Neural cell (in vitro differentiated cells): ENCODE results near the gene LDAF1.

Source experiments
- CTCF ChIP-seq: fragments of 450-650 bp; IDR thresholded peaks from 2 replicates; pipeline ENCODE4 v1.5.1; 2014; ENCODE audit warnings: antibody characterized with exemption, mild to moderate bottlenecking, moderate library complexity; ENCODE audit not compliant: poor library complexity, severe bottlenecking
- EP300 ChIP-seq: fragments of 450-650 bp; conservative IDR thresholded peaks from 2 replicates; pipeline ENCODE4 v1.6.1; 2014; ENCODE audit warnings: antibody characterized with exemption, mild to moderate bottlenecking, moderate library complexity; ENCODE audit not compliant: poor library complexity, severe bottlenecking
- EZH2 ChIP-seq: fragments of 200-600, 300-800 bp; shearing (Covaris generic), sonication (generic); IDR thresholded peaks from 2 replicates; pipeline ENCODE4 v1.6.1; 2014; ENCODE audit warnings: antibody characterized with exemption, low read length, borderline replicate concordance, mild to moderate bottlenecking; ENCODE audit not compliant: insufficient read depth, poor library complexity, severe bottlenecking
- MXI1 ChIP-seq: fragments of 450-650 bp; conservative IDR thresholded peaks from 2 replicates; pipeline ENCODE4 v1.6.1; 2014; ENCODE audit warnings: antibody characterized with exemption, mild to moderate bottlenecking; ENCODE audit not compliant: poor library complexity, severe bottlenecking
- POLR2AphosphoS5 ChIP-seq: IDR thresholded peaks from 2 replicates; pipeline ENCODE4 v1.6.1; 2012
- RAD21 ChIP-seq: fragments of 450-650 bp; conservative IDR thresholded peaks from 2 replicates; pipeline ENCODE4 v1.6.1; 2014; ENCODE audit warnings: antibody characterized with exemption, mild to moderate bottlenecking, moderate library complexity
- REST ChIP-seq: IDR thresholded peaks from 2 replicates; pipeline ENCODE4 v1.6.1; 2012; ENCODE audit warnings: borderline replicate concordance
- SMC3 ChIP-seq: fragments of 450-650 bp; conservative IDR thresholded peaks from 2 replicates; pipeline ENCODE4 v1.6.1; 2014; ENCODE audit warnings: antibody characterized with exemption, mild to moderate bottlenecking, moderate library complexity; ENCODE audit not compliant: poor library complexity
- TAF1 ChIP-seq: IDR thresholded peaks from 2 replicates; pipeline ENCODE4 v1.6.1; 2012; ENCODE audit warnings: low read depth

DNA sequence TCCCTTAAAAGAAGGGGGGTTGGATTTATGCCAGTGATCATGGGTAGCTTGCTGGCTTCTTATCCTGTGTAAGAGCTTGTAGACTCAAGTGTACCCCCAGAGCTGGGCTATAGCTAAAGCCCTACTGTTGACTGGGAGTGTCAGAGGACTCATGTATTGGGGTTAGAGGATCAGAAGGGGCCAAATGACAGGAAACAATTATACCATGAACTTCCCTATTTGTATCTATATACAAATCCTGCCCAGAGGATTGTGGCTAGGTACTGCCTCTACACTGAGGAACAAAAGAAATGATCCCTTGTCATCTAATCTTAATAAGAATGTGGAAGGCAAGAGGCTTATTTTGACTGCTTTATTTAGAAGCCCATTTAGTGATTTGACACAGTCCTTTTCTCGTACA, 38.6 kb downstream of the LDAF1 start:
- no peak for TF ChIP-seq EP300
- no peak for TF ChIP-seq CTCF
- no peak for TF ChIP-seq MXI1
- TF ChIP-seq EZH2: no peak
- no peak for TF ChIP-seq POLR2AphosphoS5
- TF ChIP-seq REST: no peak
- no peak for TF ChIP-seq SMC3
- TF ChIP-seq RAD21: no peak
- no peak for TF ChIP-seq TAF1
